Effector CD4-positive, alpha-beta T cell (primary cell): ENCODE measurements around the gene TRIO.

Source experiments
- DNase-seq: peaks from one replicate; pipeline ENCODE4 v3.0.0-alpha.2; 2020

Gene TRIO

GRCh38 chr5:14469551-14470377 lies 326.6 kb downstream of the TRIO start:
- no peak for DNase-seq

GRCh38 chr5:14471507-14471906 lies 328.4 kb downstream of the TRIO start:
- DNase-seq, result no peak

- no peak for DNase-seq
Observed at GRCh38 chr5:14472986-14473567, 329.9 kb downstream of the TRIO start.

GRCh38 chr5:14475045-14475444 lies 331.9 kb downstream of the TRIO start:
- no peak for DNase-seq

- DNase-seq, result no peak
Observed at GRCh38 chr5:14476786-14477435, 333.8 kb downstream of the TRIO start.

GRCh38 chr5:14479143-14479696 lies 336.1 kb downstream of the TRIO start:
- DNase-seq, result no peak

- no peak for DNase-seq
Observed at GRCh38 chr5:14481349-14481748, 338.2 kb downstream of the TRIO start.

GRCh38 chr5:14482085-14482484 lies 338.9 kb downstream of the TRIO start:
- no peak for DNase-seq

GRCh38 chr5:14483504-14484157 lies 340.5 kb downstream of the TRIO start:
- DNase-seq, result no peak

- no peak for DNase-seq
Observed at GRCh38 chr5:14486486-14486885, 343.3 kb downstream of the TRIO start.

GRCh38 chr5:14486996-14487896 lies 344.1 kb downstream of the TRIO start:
- DNase-seq, result no peak

- DNase-seq, result no peak
Observed at GRCh38 chr5:14487897-14488570, 344.9 kb downstream of the TRIO start.

GRCh38 chr5:14488709-14489108 lies 345.6 kb downstream of the TRIO start:
- no peak for DNase-seq

- DNase-seq, result no peak
Observed at GRCh38 chr5:14489643-14490042, 346.5 kb downstream of the TRIO start.

- DNase-seq, result no peak
Observed at GRCh38 chr5:14490309-14490711, 347.2 kb downstream of the TRIO start.

- DNase-seq, result no peak
Observed at GRCh38 chr5:14491015-14491915, 348.1 kb downstream of the TRIO start.

- DNase-seq, result no peak
Observed at GRCh38 chr5:14492331-14492964, 349.3 kb downstream of the TRIO start.

GRCh38 chr5:14495301-14495700 lies 352.2 kb downstream of the TRIO start:
- DNase-seq, result no peak

- no peak for DNase-seq
Observed at GRCh38 chr5:14497311-14497710, 354.2 kb downstream of the TRIO start.
